ENCODE data around the gene RSF1.
A peak's percentile ranks its signal among the peaks of the same experiment; 100 is the strongest.
"Not testable (repeated sequence)": the region's sequence is repeated elsewhere in the genome, so short reads cannot be mapped to it uniquely, and the experiment has no call there.

Gene RSF1

GRCh38 chr11:77669848-77670511 lies 150.5 kb downstream of the RSF1 start:
- DNase-seq (ENCODE audit: low spot score): no peak

- DNase-seq (ENCODE audit: low spot score): no peak
Observed at GRCh38 chr11:77668760-77669159, 151.8 kb downstream of the RSF1 start.

GRCh38 chr11:77665240-77665965 lies 155.1 kb downstream of the RSF1 start:
- DNase-seq (ENCODE audit: low spot score): no peak

GRCh38 chr11:77661670-77662069 lies 158.9 kb downstream of the RSF1 start:
- no peak for DNase-seq (ENCODE audit: low spot score)

GRCh38 chr11:77660947-77661346 lies 159.6 kb downstream of the RSF1 start:
- no peak for DNase-seq (ENCODE audit: low spot score)

GRCh38 chr11:77658213-77659013 lies 162.1 kb downstream of the RSF1 start:
- DNase-seq (ENCODE audit: low spot score): no peak

GRCh38 chr11:77656362-77656761 lies 164.2 kb downstream of the RSF1 start:
- DNase-seq (ENCODE audit: low spot score): no peak

GRCh38 chr11:77654770-77655434 lies 165.6 kb downstream of the RSF1 start:
- no peak for DNase-seq (ENCODE audit: low spot score)

- no peak for DNase-seq (ENCODE audit: low spot score)
Observed at GRCh38 chr11:77650123-77650522, 170.4 kb downstream of the RSF1 start.

GRCh38 chr11:77647654-77648305 lies 172.7 kb downstream of the RSF1 start:
- DNase-seq (ENCODE audit: low spot score): no peak

GRCh38 chr11:77644887-77645286 lies 175.6 kb downstream of the RSF1 start:
- no peak for DNase-seq (ENCODE audit: low spot score)

- DNase-seq (ENCODE audit: low spot score): no peak
Observed at GRCh38 chr11:77642228-77642627, 178.3 kb downstream of the RSF1 start.

- peak; percentile 73 for DNase-seq (ENCODE audit: low spot score)
Observed at GRCh38 chr11:77637345-77638165, 183.0 kb downstream of the RSF1 start, which contains the start of gene CLNS1A. CLNS1A (minus strand) TSS chr11:77637794; CDS start chr11:77637714, 80 bp downstream.

- peak; percentile 18 for DNase-seq (ENCODE audit: low spot score)
Observed at GRCh38 chr11:77636731-77637344, 183.7 kb downstream of the RSF1 start.

GRCh38 chr11:77633926-77634325 lies 186.6 kb downstream of the RSF1 start:
- not testable (repeated sequence) for DNase-seq (ENCODE audit: low spot score)

- no peak for DNase-seq (ENCODE audit: low spot score)
Observed at GRCh38 chr11:77630157-77630710, 190.3 kb downstream of the RSF1 start.

GRCh38 chr11:77619576-77620198 lies 200.8 kb downstream of the RSF1 start:
- peak; percentile 22 for DNase-seq (ENCODE audit: low spot score)

GRCh38 chr11:77617892-77618291 lies 202.6 kb downstream of the RSF1 start:
- DNase-seq (ENCODE audit: low spot score): no peak

GRCh38 chr11:77611921-77612320 lies 208.6 kb downstream of the RSF1 start:
- DNase-seq (ENCODE audit: low spot score): no peak
